ENCODE measurements around the gene TMPRSS6.

DNA sequence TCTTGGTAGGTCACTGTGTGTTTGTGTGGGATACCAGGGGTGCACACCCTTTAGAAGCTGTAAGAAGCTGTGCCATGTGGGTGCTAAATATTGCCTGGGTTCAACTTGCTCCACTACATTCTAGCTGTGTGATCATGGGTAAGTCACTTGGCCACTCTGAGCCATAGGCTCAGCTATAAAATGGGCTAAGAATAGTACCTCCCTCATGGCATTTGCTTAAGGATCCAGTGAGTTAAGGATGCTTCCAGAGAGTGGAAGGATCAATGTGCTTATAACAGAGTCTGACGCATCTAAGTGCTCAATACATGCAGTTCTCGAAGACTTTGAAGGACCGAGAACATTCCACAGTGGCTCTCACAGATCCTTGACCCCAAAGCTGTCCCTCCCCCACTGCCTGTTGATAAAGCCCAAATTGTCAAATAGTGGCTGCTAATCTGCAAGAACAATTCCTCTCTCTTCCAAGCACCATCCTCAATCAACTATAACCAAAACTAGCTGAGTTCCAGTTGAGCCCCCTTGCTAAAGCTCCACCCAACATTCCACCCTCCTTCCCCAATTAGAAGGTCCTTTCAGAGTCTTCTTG, 13.2 kb upstream of the TMPRSS6 start:
- no peak for TF ChIP-seq CTCF (IDR thresholded peaks at IDR 0.05)
- no peak for TF ChIP-seq POLR2A (IDR thresholded peaks at IDR 0.05)
- no peak for TF ChIP-seq POLR2AphosphoS5 (IDR thresholded peaks at IDR 0.05)

Data from stomach (tissue), 4 donors.